K562 (cell line): ENCODE measurements around the gene CLSTN1.

Source experiments
- ATF7 ChIP-seq: fragments of 450-650 bp; IDR thresholded peaks from 2 replicates; pipeline ENCODE4 v1.7.1; 2014; ENCODE audit warnings: mild to moderate bottlenecking, moderate library complexity
- BRD4 ChIP-seq: fragments of 200-600 bp; sonication (generic); IDR thresholded peaks from 2 replicates; pipeline ENCODE4 v1.6.1; 2017; ENCODE audit warnings: inconsistent platforms
- CTCF ChIP-seq, 3 experiments: IDR thresholded peaks in 2 of 3; conservative IDR thresholded peaks in 1 of 3; 2 replicates each; pipeline ENCODE4 v1.5.1; 2011 to 2012; ENCODE audit warnings: low read length in 3 of 3, mild to moderate bottlenecking in 3 of 3, control low read depth in 2 of 3, improper control_type of control experiment in 1 of 3, inconsistent platforms in 1 of 3, low read depth in 1 of 3, mixed read lengths in 1 of 3, moderate library complexity in 1 of 3; ENCODE audit not compliant: insufficient read depth in 2 of 3
- DDX20 ChIP-seq: fragments of 450-650 bp; IDR thresholded peaks from 2 replicates; pipeline ENCODE4 v1.6.1; 2016; ENCODE audit warnings: missing genetic modification characterization, low read depth, mild to moderate bottlenecking, missing compliant biosample characterization, moderate library complexity
- POLR2A ChIP-seq: fragments of 450-650 bp; conservative IDR thresholded peaks from 2 replicates; pipeline ENCODE4 v1.6.1; 2016
- TEAD4 ChIP-seq, 2 experiments: sonication (generic) in 1 of 2; formaldehyde crosslinking in 1 of 2; IDR thresholded peaks; 2 replicates each; pipeline versions ENCODE4 v1.6.1 to v1.8.0; 2012 to 2022; ENCODE audit warnings: borderline replicate concordance in 1 of 2, inconsistent platforms in 1 of 2, low read length in 1 of 2, mild to moderate bottlenecking in 1 of 2, missing genetic modification reagents in 1 of 2

- TF ChIP-seq TEAD4 (IDR thresholded peaks at IDR 0.05; ENCODE audit: low read length) (no peak), TEAD4 (CRISPR knock-in tag; IDR thresholded peaks at IDR 0.05; ENCODE audit: borderline replicate concordance) (no peak), BRD4 (no peak), CTCF (IDR thresholded peaks at IDR 0.05 in 2 of 3, conservative IDR thresholded peaks at IDR 0.05 in 1 of 3; ENCODE audit: insufficient read depth in 2 of 3, low read depth in 1 of 3, low read length in 3 of 3) (peak in 2 of 3 experiments; percentile 4 to 16; a peak in 1 of 6 replicates), POLR2A (no peak), DDX20 (tag) (no peak), ATF7 (no peak)
Measured at GRCh38 chr1:9691691-9692090, 132.1 kb downstream of the CLSTN1 start.
